ENCODE results near the gene OLIG2.

The OLIG2 gene

GRCh38 chr21:33033094-33033951, 7.6 kb downstream of the OLIG2 start:
- no peak for DNase-seq (ENCODE audit: low read depth)

- no peak for DNase-seq (ENCODE audit: low read depth)
Measured at GRCh38 chr21:33033961-33034413, 8.3 kb downstream of the OLIG2 start.

GRCh38 chr21:33035147-33035546, 9.4 kb downstream of the OLIG2 start:
- DNase-seq (ENCODE audit: low read depth) = no peak

GRCh38 chr21:33036430-33037162, 10.9 kb downstream of the OLIG2 start:
- DNase-seq (ENCODE audit: low read depth) = peak; percentile 6

- no peak for DNase-seq (ENCODE audit: low read depth)
Measured at GRCh38 chr21:33037501-33037900, 11.8 kb downstream of the OLIG2 start.

GRCh38 chr21:33039536-33039935, 13.8 kb downstream of the OLIG2 start:
- DNase-seq (ENCODE audit: low read depth) = no peak

- DNase-seq (ENCODE audit: low read depth) = no peak
Measured at GRCh38 chr21:33040215-33040614, 14.5 kb downstream of the OLIG2 start.

GRCh38 chr21:33041981-33042380, 16.2 kb downstream of the OLIG2 start:
- no peak for DNase-seq (ENCODE audit: low read depth)

- DNase-seq (ENCODE audit: low read depth) = no peak
Measured at GRCh38 chr21:33042812-33043211, 17.1 kb downstream of the OLIG2 start.

GRCh38 chr21:33046455-33046854, 20.7 kb downstream of the OLIG2 start:
- no peak for DNase-seq (ENCODE audit: low read depth)

- DNase-seq (ENCODE audit: low read depth) = no peak
Measured at GRCh38 chr21:33047231-33047630, 21.5 kb downstream of the OLIG2 start.

GRCh38 chr21:33051925-33052324, 26.2 kb downstream of the OLIG2 start:
- DNase-seq (ENCODE audit: low read depth) = no peak

- DNase-seq (ENCODE audit: low read depth) = no peak
Measured at GRCh38 chr21:33053951-33054350, 28.2 kb downstream of the OLIG2 start.

- no peak for DNase-seq (ENCODE audit: low read depth)
Measured at GRCh38 chr21:33055991-33056390, 30.3 kb downstream of the OLIG2 start.

- DNase-seq (ENCODE audit: low read depth) = no peak
Measured at GRCh38 chr21:33057385-33057940, 31.7 kb downstream of the OLIG2 start.

GRCh38 chr21:33058527-33058926, 32.8 kb downstream of the OLIG2 start:
- no peak for DNase-seq (ENCODE audit: low read depth)

- no peak for DNase-seq (ENCODE audit: low read depth)
Measured at GRCh38 chr21:33058957-33059356, 33.2 kb downstream of the OLIG2 start.

GRCh38 chr21:33059380-33059841, 33.7 kb downstream of the OLIG2 start:
- no peak for DNase-seq (ENCODE audit: low read depth)

- DNase-seq (ENCODE audit: low read depth) = no peak
Measured at GRCh38 chr21:33061233-33061632, 35.5 kb downstream of the OLIG2 start.

- DNase-seq (ENCODE audit: low read depth) = no peak
Measured at GRCh38 chr21:33063375-33063883, 37.7 kb downstream of the OLIG2 start.

GRCh38 chr21:33063907-33064622, 38.3 kb downstream of the OLIG2 start:
- no peak for DNase-seq (ENCODE audit: low read depth)
